CD4-positive, alpha-beta T cell treated with Interferon alpha-2 for 1 hour (primary cell): ENCODE measurements around the gene FAM50A.

Source experiments
- DNase-seq, 2 donors: peaks; one replicate each; pipeline ENCODE4 v3.0.0-alpha.2; 2020 to 2022

The FAM50A gene

GRCh38 chrX:154468217-154468616 lies 24.3 kb downstream of the FAM50A start:
- DNase-seq = no peak

GRCh38 chrX:154469114-154469513 lies 25.2 kb downstream of the FAM50A start:
- no peak for DNase-seq

- DNase-seq = no peak
Observed at GRCh38 chrX:154469880-154470279, 25.9 kb downstream of the FAM50A start.

GRCh38 chrX:154470434-154470833 lies 26.5 kb downstream of the FAM50A start:
- DNase-seq = no peak

GRCh38 chrX:154470914-154471568 lies 27.1 kb downstream of the FAM50A start:
- DNase-seq = no peak

- no peak for DNase-seq
Observed at GRCh38 chrX:154471839-154472684, 28.1 kb downstream of the FAM50A start.

- DNase-seq = no peak
Observed at GRCh38 chrX:154472685-154473632, 29.0 kb downstream of the FAM50A start.

GRCh38 chrX:154473683-154474082 lies 29.7 kb downstream of the FAM50A start:
- no peak for DNase-seq

GRCh38 chrX:154476821-154477220 lies 32.9 kb downstream of the FAM50A start:
- DNase-seq = no peak

GRCh38 chrX:154477891-154478477 lies 34.0 kb downstream of the FAM50A start:
- DNase-seq = no peak

GRCh38 chrX:154478728-154479622 lies 35.0 kb downstream of the FAM50A start, which contains the start of gene LAGE3:
LAGE3 (minus strand) TSS chrX:154479281; CDS start chrX:154478915, 366 bp downstream.
- DNase-seq = peak; percentile 91 to 94

- DNase-seq = no peak
Observed at GRCh38 chrX:154481195-154481594, 37.3 kb downstream of the FAM50A start.

- DNase-seq = no peak
Observed at GRCh38 chrX:154481911-154482601, 38.1 kb downstream of the FAM50A start.

GRCh38 chrX:154482786-154483185 lies 38.8 kb downstream of the FAM50A start:
- no peak for DNase-seq

- DNase-seq = no peak
Observed at GRCh38 chrX:154483325-154483724, 39.4 kb downstream of the FAM50A start.

- DNase-seq = no peak
Observed at GRCh38 chrX:154484255-154485149, 40.6 kb downstream of the FAM50A start.

- no peak for DNase-seq
Observed at GRCh38 chrX:154485150-154486051, 41.5 kb downstream of the FAM50A start.

- peak in 1 of 2 donors; percentile 43 for DNase-seq
Observed at GRCh38 chrX:154486052-154486395, 42.1 kb downstream of the FAM50A start.
